COLO829 (cell line): ENCODE data around the gene SMC1B.
"Not testable (repeated sequence)": the region's sequence is repeated elsewhere in the genome, so short reads cannot be mapped to it uniquely, and the experiment has no call there.

ENCODE experiments used
- DNase-seq: peaks from one replicate; pipeline ENCODE4 v3.0.0; 2012; ENCODE audit warnings: low spot score

SMC1B gene

DNA sequence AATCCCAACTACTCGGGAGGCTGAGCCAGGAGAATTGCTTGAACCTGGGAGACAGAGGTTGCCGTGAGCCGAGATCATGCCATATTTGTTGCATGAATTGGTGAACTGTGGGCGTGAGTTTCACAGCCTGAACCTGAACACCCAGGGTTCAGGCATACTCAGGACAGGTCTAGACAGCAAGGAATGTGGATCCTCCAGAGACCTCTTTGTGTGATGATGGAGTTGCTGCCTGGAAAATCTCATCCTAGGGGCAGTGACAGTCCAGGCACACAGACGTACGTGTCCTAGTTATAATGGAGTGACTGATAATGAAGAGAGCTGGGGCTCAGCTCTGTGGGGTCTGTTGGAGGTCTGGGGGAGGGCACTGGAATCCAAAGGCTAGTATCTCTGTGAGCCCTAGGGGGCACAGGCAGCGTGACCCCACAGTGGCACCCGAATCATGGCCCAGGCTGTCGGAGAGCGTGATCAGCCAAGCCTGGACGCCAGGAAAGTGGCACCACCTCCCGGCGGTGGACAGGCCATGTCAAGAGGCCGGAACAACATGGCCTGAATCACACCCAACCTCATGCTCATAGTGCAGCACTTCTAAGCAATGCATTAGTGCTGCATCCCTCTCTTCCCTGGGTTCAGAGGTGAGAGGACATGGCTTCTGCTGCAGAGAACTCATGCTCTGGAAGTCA, 31.8 kb upstream of the SMC1B start:
- DNase-seq, result no peak

- no peak for DNase-seq
These were observed 30.8 kb upstream of the SMC1B start for GRCh38 chr22:45444168-45444567.

DNA sequence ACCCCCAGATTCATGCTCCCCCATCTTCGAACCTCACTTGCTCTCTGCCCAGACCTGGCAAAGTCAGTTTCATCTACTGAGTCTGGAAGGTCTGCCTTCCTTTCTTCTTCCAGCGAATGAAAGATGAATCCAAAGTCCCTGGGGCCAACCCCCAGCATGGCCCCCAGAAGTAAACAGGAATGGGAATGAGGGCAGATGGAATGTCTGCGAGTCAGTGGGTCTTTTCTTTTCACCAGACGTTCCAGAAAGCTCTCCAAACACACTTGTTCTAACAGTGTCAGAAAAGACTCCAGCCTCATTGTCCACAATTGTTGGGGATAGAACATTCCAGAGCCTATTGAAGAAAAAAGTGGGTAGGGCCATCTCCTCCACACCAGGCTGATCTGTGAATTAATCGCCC, 28.7 kb upstream of the SMC1B start:
- no peak for DNase-seq

GRCh38 chr22:45441138-45441537, 27.7 kb upstream of the SMC1B start:
- no peak for DNase-seq

DNA sequence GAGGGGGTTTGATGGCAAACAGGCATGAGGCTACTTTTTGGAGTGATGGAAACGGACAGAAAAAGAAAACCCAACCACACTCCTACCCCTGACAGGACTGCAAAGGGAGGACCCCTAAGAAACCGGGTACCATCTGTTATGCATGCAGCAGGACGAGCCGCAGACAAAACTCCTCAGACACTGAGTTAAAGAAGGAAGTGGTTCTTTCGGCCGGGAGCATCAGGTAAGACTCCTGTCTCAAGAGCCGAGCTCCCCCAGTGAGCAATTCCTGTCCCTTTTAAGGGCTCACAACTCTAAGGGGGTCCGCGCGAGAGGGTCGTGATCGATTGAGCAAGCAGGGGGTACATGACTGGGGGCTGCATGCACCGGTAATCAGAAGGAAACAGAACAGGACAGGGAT, 27.3 kb upstream of the SMC1B start:
- not testable (repeated sequence) for DNase-seq

GRCh38 chr22:45438336-45438735, 24.9 kb upstream of the SMC1B start:
- DNase-seq, result no peak

DNA sequence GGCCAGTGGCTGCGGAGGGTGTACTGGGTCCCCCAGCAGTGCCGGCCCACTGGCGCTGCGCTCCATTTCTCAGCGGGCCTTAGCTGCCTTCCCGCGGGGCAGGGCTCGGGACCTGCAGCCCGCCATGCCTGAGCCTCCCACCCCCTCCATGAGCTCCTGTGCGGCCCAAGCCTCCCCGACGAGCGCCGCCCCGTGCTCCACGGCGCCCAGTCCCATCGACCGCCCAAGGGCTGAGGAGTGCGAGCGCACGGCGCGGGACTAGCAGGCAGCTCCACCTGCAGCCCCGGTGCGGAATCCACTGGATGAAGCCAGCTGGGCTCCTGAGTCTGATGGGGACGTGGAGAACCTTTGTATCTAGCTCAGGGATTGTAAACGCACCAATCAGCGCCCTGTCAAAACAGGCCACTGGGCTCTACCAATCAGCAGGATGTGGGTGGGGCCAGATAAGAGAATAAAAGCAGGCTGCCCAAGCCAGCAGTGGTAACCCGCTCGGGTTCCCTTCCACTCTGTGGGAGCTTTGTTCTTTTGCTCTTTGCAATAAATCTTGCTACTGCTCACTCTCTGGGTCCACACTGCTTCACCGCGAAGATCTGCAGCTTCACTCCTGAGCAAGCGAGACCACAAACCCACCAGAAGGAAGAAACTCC, 23.6 kb upstream of the SMC1B start:
- DNase-seq, result not testable (repeated sequence)

GRCh38 chr22:45435544-45436139, 22.2 kb upstream of the SMC1B start:
- peak; percentile 88 for DNase-seq

DNA sequence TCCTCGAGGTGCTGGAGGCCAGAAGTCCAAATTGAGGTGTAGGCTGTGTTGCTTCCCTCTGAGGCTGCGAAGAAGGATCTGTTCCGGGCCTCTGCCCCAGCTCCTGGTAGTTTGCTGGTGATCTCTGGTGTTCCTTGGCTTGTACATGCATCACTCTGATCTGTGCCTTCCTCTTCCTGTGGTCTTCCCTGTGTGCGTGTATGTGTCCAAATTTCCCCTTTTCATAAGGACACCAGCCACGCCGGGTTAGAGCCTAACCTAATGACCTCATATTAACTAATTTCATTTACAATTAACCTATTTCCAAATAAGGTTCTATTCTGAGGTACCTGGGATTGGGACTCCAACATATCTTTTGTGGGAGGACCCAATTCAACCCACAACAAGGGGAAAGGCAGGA, 21.6 kb upstream of the SMC1B start:
- DNase-seq, result no peak

GRCh38 chr22:45430871-45431270, 17.5 kb upstream of the SMC1B start:
- no peak for DNase-seq

DNA sequence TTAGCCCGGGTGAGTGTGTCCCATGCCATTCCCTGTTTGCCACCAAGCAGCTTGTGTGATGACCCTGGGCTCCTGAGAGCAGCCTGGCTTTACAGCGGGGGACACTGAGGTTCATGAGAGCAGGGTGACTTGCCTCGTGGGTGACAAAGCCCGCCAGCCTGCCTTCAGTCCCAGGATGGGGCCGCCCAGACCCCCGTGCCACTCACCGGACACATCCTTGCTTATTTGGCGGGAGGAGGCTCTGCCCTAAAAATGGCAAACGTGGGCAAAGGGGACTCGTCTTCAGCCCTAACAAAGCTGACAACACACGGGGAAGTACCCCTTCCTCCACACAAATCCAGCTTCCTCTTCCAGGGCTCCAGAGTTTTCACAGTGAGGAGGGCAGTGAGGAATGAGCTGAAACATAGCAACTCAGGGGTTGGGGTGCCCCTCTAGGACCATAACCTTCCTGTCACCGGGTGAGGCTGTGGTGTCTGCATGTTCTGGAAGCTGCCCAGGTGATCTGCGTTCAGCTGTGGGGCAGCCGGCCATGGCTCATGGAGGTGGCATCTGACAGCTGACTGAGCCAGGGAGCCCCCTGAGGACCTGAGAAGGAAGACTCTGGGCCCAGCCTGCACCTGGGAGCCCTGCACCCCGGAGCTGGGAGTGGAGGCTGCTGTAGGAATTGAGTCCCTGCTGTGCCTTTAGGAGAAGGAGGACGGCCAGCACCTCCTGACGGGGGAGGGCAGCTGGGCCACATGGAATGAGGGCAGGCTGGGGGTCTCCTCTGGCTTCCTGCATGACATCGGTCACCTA, 16.8 kb upstream of the SMC1B start:
- DNase-seq, result no peak

DNA sequence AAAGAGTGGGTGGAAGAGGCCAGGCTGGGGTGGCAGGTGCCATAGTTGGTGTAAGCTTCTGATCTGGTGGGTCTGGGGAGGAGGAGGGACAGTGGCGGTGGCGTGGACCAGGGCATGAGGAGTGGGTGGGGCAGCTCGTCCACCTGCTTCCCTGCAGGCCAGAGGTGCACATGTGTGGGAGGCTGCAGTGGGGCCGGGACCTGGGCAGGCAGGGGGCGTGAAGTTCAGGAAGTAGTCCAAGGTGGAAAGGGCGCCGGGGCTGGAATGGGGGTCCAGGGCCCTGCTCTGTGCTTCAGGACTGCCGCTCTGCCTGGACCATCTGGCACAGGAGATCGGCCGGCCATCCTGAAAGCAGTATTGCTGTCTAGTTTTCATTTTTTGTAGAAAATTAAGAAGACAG, 16.0 kb upstream of the SMC1B start:
- DNase-seq, result no peak

DNA sequence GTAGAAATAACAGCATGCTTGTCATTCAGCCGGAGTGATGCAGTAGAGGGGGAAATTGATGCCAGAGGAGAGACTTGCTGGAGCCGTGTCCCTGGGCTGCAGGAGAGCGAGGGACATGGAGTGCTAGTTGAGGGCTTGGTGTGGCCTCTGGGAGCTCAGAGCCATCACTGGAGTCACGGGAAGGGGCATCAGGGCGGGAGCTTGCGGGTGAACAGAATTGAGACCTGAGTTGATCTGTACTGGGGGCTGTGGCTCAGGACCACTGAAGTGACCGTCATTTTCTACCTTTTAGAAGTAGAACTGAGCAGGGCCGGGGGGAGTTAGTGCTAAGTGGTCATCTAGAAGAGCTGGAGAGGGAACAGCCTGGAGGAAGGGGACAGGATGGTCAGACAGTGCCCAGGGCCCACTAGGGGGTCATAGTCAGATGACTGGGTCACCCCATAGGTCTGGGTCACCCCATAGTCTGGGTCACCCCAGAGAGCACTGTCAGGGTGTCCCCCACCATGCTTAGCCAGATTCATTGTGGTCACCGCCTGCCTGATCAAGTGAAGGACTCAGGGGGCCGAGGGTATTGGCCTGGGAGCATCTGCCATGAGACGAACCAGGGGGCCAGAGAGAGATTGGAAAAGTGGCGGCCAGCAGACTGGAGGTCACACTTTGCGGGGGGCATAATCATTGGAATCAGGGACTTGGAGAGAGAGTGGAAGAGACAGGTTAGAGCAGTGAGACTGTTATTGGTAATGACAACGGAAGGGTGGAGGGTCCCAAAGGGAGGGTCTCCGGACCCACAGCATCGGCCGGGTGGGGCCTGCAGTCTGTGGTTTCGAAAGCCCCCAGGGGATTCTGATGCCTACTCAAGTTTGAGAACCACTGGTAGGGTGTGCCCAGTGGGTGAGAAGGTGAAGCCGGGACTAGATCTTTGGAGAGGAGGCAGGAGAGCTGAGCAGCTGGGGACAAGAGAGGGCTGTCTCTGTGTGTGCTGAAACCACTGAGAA, 15.3 kb upstream of the SMC1B start:
- DNase-seq, result no peak

DNA sequence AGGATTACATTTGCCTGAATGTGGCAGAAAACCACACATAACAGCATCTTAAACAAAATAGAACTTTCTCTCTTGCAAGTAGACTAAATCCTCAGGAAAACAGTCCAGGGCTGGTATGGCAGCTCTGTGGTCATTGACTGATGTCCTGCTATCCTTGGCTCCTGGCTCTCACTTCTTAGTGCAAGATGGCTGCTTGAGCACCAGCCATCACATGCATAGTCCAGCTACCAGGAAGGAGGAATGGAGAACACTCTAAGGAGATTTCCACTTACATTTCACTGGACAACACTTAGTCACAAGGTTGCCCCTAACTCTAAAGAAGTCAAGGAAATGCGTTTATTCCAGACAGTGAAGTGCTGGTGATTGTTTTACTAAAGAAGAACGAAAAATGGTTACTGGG, 13.7 kb upstream of the SMC1B start:
- DNase-seq, result no peak

DNA sequence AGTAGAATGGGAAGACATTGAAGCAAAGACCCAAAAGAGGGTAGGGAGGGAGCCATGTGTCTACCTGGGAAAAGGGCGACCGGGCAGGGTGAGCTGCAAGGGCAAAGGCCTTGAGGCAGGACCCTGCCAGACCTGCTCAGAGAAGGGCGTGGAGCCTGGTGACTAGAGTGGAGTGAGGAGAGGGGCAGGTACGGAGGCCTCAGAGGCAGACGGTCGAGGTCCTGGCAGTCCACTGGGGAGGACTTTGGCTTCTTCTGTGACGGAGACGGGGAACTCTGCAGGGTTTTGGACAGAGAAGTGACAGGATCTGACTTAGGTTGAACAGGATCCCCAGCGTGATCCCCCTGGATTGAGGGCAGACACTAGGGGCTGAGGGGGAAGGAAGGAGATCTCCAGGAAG, 13.0 kb upstream of the SMC1B start:
- DNase-seq, result no peak

DNA sequence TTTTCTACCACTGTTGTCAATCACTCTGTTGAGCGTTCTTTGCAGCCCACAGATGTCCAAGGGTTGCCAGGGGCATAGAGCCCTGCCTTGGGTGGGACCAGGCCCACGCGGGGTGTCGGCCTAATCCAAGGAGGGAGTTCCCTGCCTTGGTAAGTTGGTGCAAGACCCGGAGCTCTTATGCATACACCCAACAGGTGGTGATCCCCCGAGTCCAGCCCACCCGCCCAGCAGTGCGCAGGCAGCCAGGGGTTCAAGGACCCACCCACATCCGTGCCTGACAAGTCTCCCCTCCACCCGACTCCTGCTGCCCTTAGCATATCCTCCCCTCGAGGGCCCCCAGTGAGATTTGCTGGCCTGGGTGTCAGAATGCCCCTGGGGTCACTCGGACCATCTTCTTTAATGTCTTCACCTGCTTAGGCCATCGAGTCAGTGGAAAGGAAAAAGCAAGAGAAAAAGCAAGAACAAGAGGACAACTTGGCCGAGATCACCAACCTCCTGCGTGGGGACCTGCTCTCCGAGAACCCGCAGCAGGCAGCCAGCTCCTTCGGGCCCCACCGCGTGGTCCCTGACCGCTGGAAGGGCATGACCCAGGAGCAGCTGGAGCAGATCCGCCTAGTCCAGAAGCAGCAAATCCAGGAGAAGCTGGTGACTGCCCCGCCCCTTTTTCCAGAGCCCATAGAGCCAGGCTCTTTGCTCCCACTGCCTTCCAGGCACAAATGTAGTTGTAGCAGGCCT, 12.3 kb upstream of the SMC1B start:
- DNase-seq, result no peak

- DNase-seq, result no peak
These were observed 11.7 kb upstream of the SMC1B start for GRCh38 chr22:45425101-45425500.

DNA sequence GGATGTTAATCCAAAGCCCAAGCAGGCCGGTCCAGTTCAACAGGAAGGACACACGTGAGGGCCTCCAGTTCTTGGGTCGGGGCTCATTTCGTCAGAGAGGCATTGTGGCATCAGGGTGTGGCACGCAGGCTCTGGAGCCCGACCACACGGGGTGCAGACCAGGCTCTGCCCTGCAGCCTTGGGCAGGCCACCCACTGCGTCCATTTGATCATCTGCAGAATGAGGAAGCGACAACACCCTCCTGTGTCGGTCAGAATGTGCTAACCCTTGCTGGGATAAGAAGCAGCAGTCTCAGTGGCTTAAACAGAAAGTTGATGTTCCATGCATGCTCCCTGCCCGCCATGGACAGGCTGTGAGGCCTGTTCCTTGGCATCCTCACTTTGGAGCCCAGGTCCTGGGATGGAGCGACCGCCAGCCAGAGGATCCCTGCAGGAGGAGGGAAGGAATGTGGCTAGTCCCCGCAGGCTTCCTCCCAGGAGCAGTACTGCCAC, 10.9 kb upstream of the SMC1B start:
- DNase-seq, result no peak

DNA sequence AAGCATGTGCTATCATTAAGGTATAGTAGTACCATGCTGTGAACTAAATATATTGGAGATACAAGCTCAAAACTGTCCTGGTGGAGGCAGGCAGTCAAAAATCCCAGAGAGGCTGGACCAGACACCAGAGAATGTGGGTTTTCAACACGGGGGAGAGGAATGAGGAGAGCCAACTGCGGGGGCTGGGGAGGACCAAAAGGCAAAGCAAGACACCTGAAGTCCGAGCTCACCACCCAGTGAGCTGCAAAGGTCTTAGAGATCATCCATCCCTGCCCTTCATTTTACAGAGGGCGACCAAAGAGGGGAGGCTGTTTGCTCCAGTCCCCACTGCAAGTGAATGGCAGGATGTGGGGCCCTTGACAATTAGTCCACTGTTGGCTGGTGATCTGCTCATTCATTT, 10.1 kb upstream of the SMC1B start:
- no peak for DNase-seq

- no peak for DNase-seq
These were observed 9.0 kb upstream of the SMC1B start for GRCh38 chr22:45422237-45422983.
